C4-2B (cell line): ENCODE results near the gene ANKRD31.
A peak's percentile ranks its signal among the peaks of the same experiment; 100 is the strongest.
"Not testable (repeated sequence)": the region's sequence is repeated elsewhere in the genome, so short reads cannot be mapped to it uniquely, and the experiment has no call there.

Source experiments
- H3K27ac ChIP-seq: fragments of 450-650 bp; 2 replicates; pipeline ENCODE4 v1.5.1; 2017
- ZFX ChIP-seq: fragments of 450-650 bp; IDR thresholded peaks from 2 replicates; pipeline ENCODE4 v1.6.1; 2017
- TF ChIP-seq, protein P1 (sequence below): fragments of 450-650 bp; conservative IDR thresholded peaks from 2 replicates; pipeline ENCODE4 v1.5.1; 2017; ENCODE audit warnings: mild to moderate bottlenecking

ANKRD31 gene

DNA sequence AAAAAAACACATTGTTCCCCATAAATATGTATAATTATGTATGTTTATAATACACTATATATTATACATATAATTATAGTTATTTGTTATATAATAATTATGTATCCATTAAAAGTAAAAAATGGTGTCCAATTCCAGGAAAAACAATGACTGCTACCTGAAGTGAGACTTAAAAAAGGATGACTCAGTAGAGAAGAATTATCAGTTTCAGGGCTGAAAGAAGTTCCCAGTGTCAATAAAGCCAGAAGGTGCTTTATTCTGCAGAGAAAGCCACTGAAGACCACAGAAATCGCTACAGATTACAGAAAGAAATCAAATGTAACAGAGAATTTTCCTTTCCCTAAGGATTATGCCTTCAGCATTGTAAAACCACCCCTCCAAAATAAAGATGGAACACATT lies 50.9 kb downstream of the ANKRD31 start:
- H3K27ac ChIP-seq = no peak overlapping the region
- TF ChIP-seq, protein P1, sequence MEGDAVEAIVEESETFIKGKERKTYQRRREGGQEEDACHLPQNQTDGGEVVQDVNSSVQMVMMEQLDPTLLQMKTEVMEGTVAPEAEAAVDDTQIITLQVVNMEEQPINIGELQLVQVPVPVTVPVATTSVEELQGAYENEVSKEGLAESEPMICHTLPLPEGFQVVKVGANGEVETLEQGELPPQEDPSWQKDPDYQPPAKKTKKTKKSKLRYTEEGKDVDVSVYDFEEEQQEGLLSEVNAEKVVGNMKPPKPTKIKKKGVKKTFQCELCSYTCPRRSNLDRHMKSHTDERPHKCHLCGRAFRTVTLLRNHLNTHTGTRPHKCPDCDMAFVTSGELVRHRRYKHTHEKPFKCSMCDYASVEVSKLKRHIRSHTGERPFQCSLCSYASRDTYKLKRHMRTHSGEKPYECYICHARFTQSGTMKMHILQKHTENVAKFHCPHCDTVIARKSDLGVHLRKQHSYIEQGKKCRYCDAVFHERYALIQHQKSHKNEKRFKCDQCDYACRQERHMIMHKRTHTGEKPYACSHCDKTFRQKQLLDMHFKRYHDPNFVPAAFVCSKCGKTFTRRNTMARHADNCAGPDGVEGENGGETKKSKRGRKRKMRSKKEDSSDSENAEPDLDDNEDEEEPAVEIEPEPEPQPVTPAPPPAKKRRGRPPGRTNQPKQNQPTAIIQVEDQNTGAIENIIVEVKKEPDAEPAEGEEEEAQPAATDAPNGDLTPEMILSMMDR = no peak
- TF ChIP-seq ZFX = no peak

DNA sequence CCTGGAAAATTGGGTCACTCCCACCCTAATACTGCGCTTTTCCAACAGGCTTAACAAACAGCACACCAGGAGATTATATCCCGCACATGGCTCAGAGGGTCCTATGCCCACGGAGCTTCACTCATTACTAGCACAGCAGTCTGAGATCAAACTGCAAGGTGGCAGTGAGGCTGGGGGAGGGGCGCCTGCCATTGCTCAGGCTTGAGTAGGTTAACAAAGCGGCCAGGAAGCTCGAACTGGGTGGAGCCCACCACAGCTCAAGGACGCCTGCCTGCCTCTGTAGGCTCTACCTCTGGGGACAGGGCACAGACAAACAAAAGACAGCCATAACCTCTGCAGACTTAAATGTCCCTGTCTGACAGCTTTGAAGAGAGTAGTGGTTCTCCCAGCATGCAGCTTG lies 60.7 kb downstream of the ANKRD31 start:
- H3K27ac ChIP-seq = not testable (repeated sequence)

DNA sequence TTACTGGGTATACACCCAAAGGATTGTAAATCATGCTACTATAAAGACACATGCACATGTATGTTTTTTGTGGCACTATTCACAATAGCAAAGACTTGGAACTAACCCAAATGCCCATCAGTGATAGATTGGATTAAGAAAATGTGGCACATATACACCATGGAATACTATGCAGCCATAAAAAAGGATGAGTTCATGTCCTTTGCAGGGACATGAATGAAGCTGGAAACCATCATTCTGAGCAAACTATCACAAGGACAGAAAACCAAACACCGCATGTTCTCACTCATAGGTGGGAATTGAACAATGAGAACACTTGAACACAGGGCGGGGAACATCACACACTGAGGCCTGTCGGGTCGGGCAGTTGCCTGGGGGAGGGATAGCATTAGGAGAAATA lies 61.8 kb downstream of the ANKRD31 start:
- not testable (repeated sequence) for H3K27ac ChIP-seq

DNA sequence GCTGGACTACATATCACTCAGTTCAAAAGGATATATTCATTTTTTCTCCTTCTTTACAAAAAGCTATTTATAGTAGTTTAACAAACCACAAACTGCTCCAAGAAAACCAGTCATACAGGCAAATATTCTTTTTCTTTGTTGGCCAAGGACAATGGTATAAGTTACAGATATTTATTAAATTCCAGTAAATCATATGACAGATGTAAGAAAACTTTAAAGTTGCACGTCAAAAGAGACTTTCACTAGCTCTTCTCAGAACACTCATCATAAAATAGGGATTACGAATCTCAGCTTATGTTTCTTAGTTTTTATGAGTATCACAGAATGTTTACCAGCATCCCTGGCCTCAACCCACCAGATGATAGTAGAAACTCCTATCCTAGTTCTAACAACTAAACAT lies 67.2 kb downstream of the ANKRD31 start:
- no peak overlapping the region for H3K27ac ChIP-seq
- TF ChIP-seq, protein P1 = no peak
- TF ChIP-seq ZFX = no peak

DNA sequence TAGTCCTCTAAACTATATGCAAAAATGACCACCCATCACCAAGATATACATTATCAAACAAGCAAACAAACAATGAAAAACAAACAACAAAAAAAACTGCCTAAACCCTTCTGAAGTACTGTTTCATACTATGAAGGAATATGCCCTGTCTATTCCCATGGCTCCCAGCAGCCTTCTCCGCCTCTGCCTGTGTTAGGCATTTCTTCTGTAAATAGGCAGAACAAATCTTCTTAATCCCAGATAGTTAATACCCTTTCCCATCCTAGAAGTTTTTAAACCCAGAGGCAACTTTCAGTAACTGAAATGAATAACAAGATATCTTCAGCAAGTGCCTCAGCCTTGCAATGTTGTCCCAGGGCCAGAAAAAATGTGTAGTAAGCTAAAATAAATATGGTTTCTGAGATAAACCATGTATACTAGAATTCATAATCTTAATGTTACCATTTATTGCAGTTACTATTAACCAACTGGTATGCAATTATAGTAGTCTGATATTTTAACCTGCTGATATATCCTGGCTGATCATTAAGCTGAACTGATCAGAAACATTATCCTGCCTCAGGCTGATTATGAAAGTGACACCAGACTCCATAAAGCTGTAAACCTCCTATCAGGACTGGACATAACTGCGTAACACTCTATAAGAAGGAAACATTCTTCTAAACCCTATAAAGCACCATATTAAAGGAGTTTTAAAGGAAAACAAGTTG lies 68.5 kb downstream of the ANKRD31 start:
- no peak overlapping the region for H3K27ac ChIP-seq
- TF ChIP-seq, protein P1 = no peak
- TF ChIP-seq ZFX = no peak

DNA sequence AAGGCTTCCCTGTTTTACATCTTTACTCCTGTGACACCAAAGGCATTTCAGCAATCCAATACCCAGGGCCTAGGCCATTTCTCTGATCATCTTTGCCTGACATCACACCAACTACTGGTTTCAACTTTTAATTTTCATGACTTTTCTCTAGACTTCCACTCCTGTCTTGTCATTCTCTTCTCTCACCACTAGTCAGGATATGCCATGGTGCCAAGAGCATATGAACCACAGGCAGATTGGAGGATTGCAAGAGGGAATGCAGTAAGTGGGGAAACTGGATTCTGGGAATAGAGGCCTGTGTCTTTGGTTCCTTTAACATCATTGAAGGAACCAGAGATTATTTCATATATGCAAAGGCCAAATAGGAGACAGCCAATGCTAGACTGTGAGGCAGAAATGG lies 69.3 kb downstream of the ANKRD31 start:
- no peak overlapping the region for H3K27ac ChIP-seq
- TF ChIP-seq, protein P1 = peak; percentile 15; the same call in 1 of the 2 replicates
- no peak for TF ChIP-seq ZFX

DNA sequence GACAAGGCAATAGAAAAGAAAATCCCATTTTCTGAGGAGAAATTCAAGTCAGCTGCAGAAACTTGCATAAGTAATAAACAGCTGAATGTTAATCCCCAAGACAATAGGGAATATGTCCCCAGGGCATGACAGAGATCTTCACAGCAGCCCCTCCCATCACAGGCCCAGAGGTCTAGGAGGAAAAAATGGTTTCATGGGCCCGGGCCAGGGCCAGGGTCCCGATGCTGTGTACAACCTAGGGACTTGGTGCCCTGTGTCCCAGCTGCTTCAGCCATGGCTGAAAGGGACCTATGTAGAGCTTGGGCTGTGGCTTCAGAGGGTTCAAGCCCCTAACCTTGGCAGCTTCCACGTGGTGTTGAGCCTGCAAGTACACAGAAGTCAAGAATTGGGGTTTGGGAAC lies 75.2 kb downstream of the ANKRD31 start:
- H3K27ac ChIP-seq = not testable (repeated sequence)

DNA sequence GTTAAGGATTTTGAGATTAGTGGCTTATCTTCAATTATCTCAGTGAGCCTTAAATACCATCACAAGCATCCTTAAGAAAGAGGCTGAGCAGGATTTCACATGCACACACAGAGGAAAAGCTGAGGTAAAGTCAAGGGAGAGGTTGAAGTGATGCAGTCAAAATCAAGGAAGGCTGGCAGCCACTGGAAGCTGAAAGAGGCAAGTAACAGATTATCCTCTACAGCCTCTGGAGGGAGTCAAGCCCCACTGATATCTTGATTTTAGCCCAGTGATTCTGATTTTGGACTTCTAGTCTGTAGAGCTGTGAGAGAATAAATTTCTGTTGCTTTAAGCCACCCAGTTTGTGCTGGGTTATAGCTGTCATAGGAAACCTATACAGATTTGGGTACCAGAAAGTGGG lies 80.1 kb downstream of the ANKRD31 start:
- TF ChIP-seq, protein P1 = peak; percentile 13; the same call in 1 of the 2 replicates
- no peak for TF ChIP-seq ZFX
- no peak overlapping the region for H3K27ac ChIP-seq

DNA sequence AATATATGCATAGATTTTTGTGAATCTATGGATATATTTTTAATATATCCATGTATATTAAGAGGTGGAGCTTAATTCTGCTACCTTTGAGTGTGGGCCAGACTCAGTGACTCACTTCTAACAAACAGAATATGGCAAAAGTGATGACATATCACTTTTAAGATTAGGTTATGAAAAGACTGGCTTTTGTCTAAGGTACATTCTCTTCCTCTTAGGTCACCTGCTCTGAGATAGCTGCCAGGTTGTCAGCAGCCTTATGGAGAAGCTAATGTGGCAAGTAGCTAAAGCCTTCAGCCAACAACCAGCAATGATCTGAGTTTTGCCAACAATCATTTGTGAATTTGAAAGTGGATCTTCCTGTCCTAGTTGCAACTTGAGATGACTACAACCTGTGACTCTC lies 83.8 kb downstream of the ANKRD31 start:
- H3K27ac ChIP-seq = no peak overlapping the region
- no peak for TF ChIP-seq ZFX

DNA sequence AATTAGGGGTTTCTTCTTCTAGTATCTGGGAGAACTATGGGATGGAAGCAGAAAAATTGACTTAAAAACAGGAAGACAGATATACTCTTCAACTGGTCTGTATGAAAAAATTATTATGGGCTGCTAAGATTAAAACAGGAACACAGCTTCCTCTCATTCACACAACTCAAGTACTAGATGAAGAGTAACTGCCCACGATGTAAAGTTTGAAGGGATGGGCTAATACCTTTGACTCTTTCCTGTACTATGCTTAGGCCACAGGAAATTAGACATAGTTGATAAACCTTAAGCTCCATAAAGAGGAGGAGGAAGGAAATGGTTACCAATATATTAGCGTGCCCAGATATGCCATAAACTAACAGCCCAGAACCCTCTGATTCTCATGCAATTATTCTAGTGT lies 88.6 kb downstream of the ANKRD31 start:
- H3K27ac ChIP-seq = no peak overlapping the region
- TF ChIP-seq, protein P1 = no peak
- no peak for TF ChIP-seq ZFX
